Testis (tissue), 2 donors: ENCODE measurements around the gene OBSCN.

Experiments
- CTCF ChIP-seq, 3 experiments: fragments of 450-650 bp in 2 of 3; fragments of 200-600 bp in 1 of 3; sonication (generic) in 1 of 3; IDR thresholded peaks; one replicate each; pipeline ENCODE4 v1.5.1; 2016 to 2019; ENCODE audit warnings: antibody characterized with exemption in 3 of 3, mild to moderate bottlenecking in 2 of 3, moderate library complexity in 1 of 3
- POLR2A ChIP-seq: fragments of 450-650 bp; IDR thresholded peaks from one replicate; pipeline ENCODE4 v1.6.1; 2017; ENCODE audit warnings: antibody characterized with exemption, mild to moderate bottlenecking, moderate library complexity

- TF ChIP-seq CTCF (IDR thresholded peaks at IDR 0.05) (no peak), POLR2A (no peak)
These were observed 125.9 kb downstream of the OBSCN start for GRCh38 chr1:228333739-228334115.
